PC-3 (cell line): ENCODE data around the gene ZFTA. TPM values are rescaled to one million over a fixed set of nuclear protein-coding genes. Genes with fewer than 3 reads are reported as not detected.

ENCODE experiments used
- ATAC-seq: fragments of 200-7000 bp; cut with Tn5 transposase; 2 replicates; pipeline ENCODE4 v1.9.1; 2020; ENCODE audit warnings: mild to moderate bottlenecking, moderate library complexity
- BruUV-seq: library from RNA; stranded (reverse); fragments of 400-500 nt; replicated peaks from 2 replicates; lab custom pipeline; 2021; lab: Mats Ljungman, UMichigan
- CTCF ChIA-PET: fragments of 300-600 bp; sonication (Branson Sonifier 250); formaldehyde crosslinking; loops from one replicate; lab custom pipeline; 2022; ENCODE audit warnings: antibody characterized with exemption; lab: Charles Lee
- POLR2A ChIA-PET: fragments of 300-600 bp; sonication (Branson Sonifier 250); formaldehyde crosslinking; loops from one replicate; lab custom pipeline; 2022; ENCODE audit warnings: antibody characterized with exemption; ENCODE audit not compliant: unreplicated experiment; lab: Charles Lee
- DNase-seq: peaks from one replicate; pipeline ENCODE4 v3.0.0-alpha.2; 2015
- H2AFZ ChIP-seq: fragments of 300-600 bp; sonication (generic); 2 replicates; pipeline ENCODE4 v1.6.0; 2016; ENCODE audit warnings: antibody characterized with exemption, low read length
- H3F3A ChIP-seq: fragments of 300-600 bp; sonication (generic); one replicate; pipeline ENCODE4 v1.6.0; 2017; ENCODE audit warnings: antibody characterized with exemption, low read length, control low read depth, mild to moderate bottlenecking; ENCODE audit not compliant: unreplicated experiment
- H3K27ac ChIP-seq: fragments of 300-600 bp; sonication (generic); 2 replicates; pipeline ENCODE4 v1.5.1; 2016; ENCODE audit warnings: mild to moderate bottlenecking, low read length
- H3K27me3 ChIP-seq: fragments of 300-600 bp; sonication (generic); 2 replicates; pipeline ENCODE4 v1.6.1; 2016; ENCODE audit warnings: low read length, mixed read lengths
- H3K36me3 ChIP-seq: fragments of 300-600 bp; sonication (generic); 2 replicates; pipeline ENCODE4 v1.6.1; 2016; ENCODE audit warnings: low read depth, mixed run types, low read length, mixed read lengths
- H3K4me1 ChIP-seq: fragments of 300-600 bp; sonication (generic); 2 replicates; pipeline ENCODE4 v1.5.1; 2016; ENCODE audit warnings: low read length; ENCODE audit not compliant: insufficient read depth
- H3K4me2 ChIP-seq: fragments of 300-600 bp; sonication (generic); 2 replicates; pipeline ENCODE4 v1.6.0; 2016; ENCODE audit warnings: low read length
- H3K4me3 ChIP-seq: fragments of 300-600 bp; sonication (generic); 2 replicates; pipeline ENCODE4 v1.5.1; 2016; ENCODE audit warnings: mild to moderate bottlenecking, low read length, mixed read lengths
- H3K79me2 ChIP-seq: fragments of 300-600 bp; sonication (generic); 2 replicates; pipeline ENCODE4 v1.6.1; 2017; ENCODE audit warnings: low read length, mixed read lengths
- H3K9ac ChIP-seq: fragments of 300-600 bp; sonication (generic); 2 replicates; pipeline ENCODE4 v1.6.0; 2016; ENCODE audit warnings: mild to moderate bottlenecking, low read length
- H3K9me2 ChIP-seq: fragments of 300-600 bp; sonication (generic); replicated peaks from 2 replicates; pipeline ENCODE4 v1.6.1; 2016; ENCODE audit warnings: mixed run types, low read length, mixed read lengths
- H3K9me3 ChIP-seq: fragments of 300-600 bp; sonication (generic); 2 replicates; pipeline ENCODE4 v1.6.1; 2016; ENCODE audit warnings: low read length, mixed read lengths
- H4K20me1 ChIP-seq: fragments of 300-600 bp; sonication (generic); 2 replicates; pipeline ENCODE4 v1.6.1; 2016; ENCODE audit warnings: low read length, mixed read lengths
- CTCF ChIP-seq: fragments of 300-600 bp; sonication (generic); conservative IDR thresholded peaks from 2 replicates; pipeline ENCODE4 v1.5.1; 2017; ENCODE audit warnings: antibody characterized with exemption, low read depth, mild to moderate bottlenecking, low read length
- EZH2 ChIP-seq: fragments of 300-600 bp; sonication (generic); IDR thresholded peaks from one replicate; pipeline ENCODE4 v1.6.1; 2017; ENCODE audit warnings: antibody characterized with exemption, mild to moderate bottlenecking, low read length; ENCODE audit not compliant: unreplicated experiment
- EZH2phosphoT487 ChIP-seq: fragments of 300-600 bp; sonication (generic); IDR thresholded peaks from 2 replicates; pipeline ENCODE4 v1.6.1; 2018; ENCODE audit warnings: mild to moderate bottlenecking, antibody characterized with exemption, low read length, borderline replicate concordance
- intact Hi-C: fragments of 100-400 bp; cut with micrococcal nuclease; formaldehyde crosslinking; loops from 2 replicates; pipeline ENCODE4 v1.9.0; 2023
- total RNA-seq: library from RNA; depleted of rRNA; stranded (reverse); fragments of >200 nt; gene quantifications from 2 replicates; pipeline ENCODE4 v1.2.3, GENCODE V29; 2014; rRNA removed

Gene ZFTA
- total RNA-seq, 1 experiment from 2014 or later, result 15.1 TPM

- TF ChIP-seq CTCF (no peak), EZH2 (no peak), EZH2phosphoT487 (no peak)
- no TSS peak for BruUV-seq
- ChIA-PET CTCF (no interaction called here), POLR2A (no interaction called here)
- H3K27me3 ChIP-seq, result no peaks in the 10 kb centered on the region
- no peak overlapping the region for H2AFZ ChIP-seq
- H3F3A ChIP-seq, result no peaks in the 10 kb centered on the region
- peaks cover 14% of the 10 kb centered on the region for H3K4me1 ChIP-seq
- H3K4me2 ChIP-seq, result no peak overlapping the region
- H3K9me2 ChIP-seq, result no peaks in the 10 kb centered on the region
- no peak overlapping the region for H3K4me3 ChIP-seq
- H3K9me3 ChIP-seq, result no peaks in the 10 kb centered on the region
- peaks cover 10% of the 10 kb centered on the region; the same call in 1 of the 2 replicates for H3K36me3 ChIP-seq
- peaks cover 60% of the 10 kb centered on the region for H3K79me2 ChIP-seq
- no peak overlapping the region for H3K9ac ChIP-seq
- H4K20me1 ChIP-seq, result 0 out of 2 replicates have a peak, but pooled peaks cover 17% of the 10 kb centered on the region
- no peak for DNase-seq
- no peak overlapping the region for H3K27ac ChIP-seq
- intact Hi-C loops, result no loop called here
- no peak for ATAC-seq
Measured at GRCh38 chr11:63719001-63719400, 49.6 kb downstream of the ZFTA start.

Other genes starting within 250 kb of the ZFTA start
- gene PLAAT4, start 232.0 kb downstream of the ZFTA start, total RNA-seq, result 5.4 and 5.6 TPM in 2 replicates
- 3.0 and 5.6 TPM in 2 replicates for gene PLAAT2, start 205.4 kb downstream of the ZFTA start, total RNA-seq
- gene PLAAT3, start 154.3 kb downstream of the ZFTA start, total RNA-seq, result 57.8 and 69.0 TPM in 2 replicates
- gene ATL3, start 97.4 kb downstream of the ZFTA start, total RNA-seq, result 47.2 and 51.0 TPM in 2 replicates
- 100 and 133 TPM in 2 replicates for gene RTN3, start 87.3 kb downstream of the ZFTA start, total RNA-seq
- gene SPINDOC, start 44.7 kb upstream of the ZFTA start, total RNA-seq, result 61.5 and 67.2 TPM in 2 replicates
- gene MARK2, start 70.3 kb upstream of the ZFTA start, total RNA-seq, result 60.1 and 66.5 TPM in 2 replicates
- 1.2 and 1.4 TPM in 2 replicates for gene RCOR2, start 148.4 kb upstream of the ZFTA start, total RNA-seq
- gene NAA40, start 170.2 kb upstream of the ZFTA start, total RNA-seq, result 20.9 and 26.7 TPM in 2 replicates
- gene COX8A, start 205.8 kb upstream of the ZFTA start, total RNA-seq, result 1,480 and 1,500 TPM in 2 replicates
- gene OTUB1, start 217.7 kb upstream of the ZFTA start, total RNA-seq, result 124 and 129 TPM in 2 replicates